ENCODE measurements around the gene TNS3. TPM values are rescaled to one million over a fixed set of nuclear protein-coding genes. Genes with fewer than 3 reads are reported as not detected.

Gene TNS3
- total RNA-seq, 1 donor from 2014 or later = 42.4 TPM

- intact Hi-C loops (cut with micrococcal nuclease) = no loop called here
Observed at GRCh38 chr7:47584536-47584895, 2.6 kb upstream of the TNS3 start.

GRCh38 chr7:47583739-47584535, 2.0 kb upstream of the TNS3 start:
- DNase-seq (no peak), ATAC-seq (no peak)
- intact Hi-C loops (cut with micrococcal nuclease) = no loop called here

More at GRCh38 chr7:47584536-47584895, 2.6 kb upstream of the TNS3 start:
- DNase-seq (no peak), ATAC-seq (no peak)

DNA sequence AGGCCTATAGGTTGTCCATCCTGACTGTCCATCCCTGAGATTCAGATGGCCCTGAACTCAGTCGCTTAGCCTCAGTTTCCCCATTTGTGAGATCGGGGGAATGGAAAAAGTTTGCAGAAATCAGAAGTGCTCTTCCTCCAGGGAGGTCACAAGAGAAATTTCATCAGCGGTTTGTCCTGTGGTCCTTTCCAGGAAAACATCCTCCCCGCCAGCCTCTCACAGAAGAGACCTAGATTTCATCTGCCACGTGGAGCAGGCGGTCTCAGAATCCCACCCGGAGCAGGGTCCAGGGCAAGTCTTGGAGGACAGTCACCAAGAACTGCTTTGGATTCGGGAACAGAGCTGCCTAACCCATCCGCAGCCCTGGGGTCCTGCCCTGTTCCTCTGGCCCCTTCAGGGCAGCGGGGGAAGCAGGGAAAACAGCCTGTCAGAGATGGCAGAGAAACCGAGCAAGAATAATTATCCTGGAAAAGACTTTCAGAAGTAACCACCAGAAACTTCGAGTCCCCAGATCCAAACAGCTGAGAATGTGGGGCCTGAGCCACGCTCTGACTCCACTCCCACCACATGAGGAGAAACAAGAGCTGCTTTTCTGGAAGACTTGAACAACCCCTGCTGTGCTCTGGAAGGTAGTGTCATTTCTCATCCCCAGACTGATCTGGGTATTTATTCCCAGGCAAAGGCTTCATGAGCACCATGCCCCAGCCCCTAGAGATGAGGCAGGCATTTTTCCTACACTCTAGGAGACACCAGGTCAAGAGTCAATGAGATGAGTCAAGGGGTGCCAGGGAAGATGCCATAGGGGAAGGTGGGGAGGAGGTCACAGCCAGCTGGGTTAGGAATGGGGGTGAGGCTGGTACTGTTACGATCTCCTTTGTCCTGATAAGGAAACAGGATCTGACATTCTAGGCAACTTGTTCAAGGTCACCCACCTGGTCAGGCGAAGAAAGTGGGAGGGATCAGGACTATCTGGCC, 1.1 kb upstream of the TNS3 start:
- intact Hi-C loops (cut with micrococcal nuclease) = no loop called here
- peak; percentile 25 for ATAC-seq
- DNase-seq = peak; percentile 44

GRCh38 chr7:47581438-47581803, 490 bp downstream of the TNS3 start:
- DNase-seq = peak; percentile 57
- intact Hi-C loops (cut with micrococcal nuclease) = no loop called here
- peak; percentile 41 for ATAC-seq

DNA sequence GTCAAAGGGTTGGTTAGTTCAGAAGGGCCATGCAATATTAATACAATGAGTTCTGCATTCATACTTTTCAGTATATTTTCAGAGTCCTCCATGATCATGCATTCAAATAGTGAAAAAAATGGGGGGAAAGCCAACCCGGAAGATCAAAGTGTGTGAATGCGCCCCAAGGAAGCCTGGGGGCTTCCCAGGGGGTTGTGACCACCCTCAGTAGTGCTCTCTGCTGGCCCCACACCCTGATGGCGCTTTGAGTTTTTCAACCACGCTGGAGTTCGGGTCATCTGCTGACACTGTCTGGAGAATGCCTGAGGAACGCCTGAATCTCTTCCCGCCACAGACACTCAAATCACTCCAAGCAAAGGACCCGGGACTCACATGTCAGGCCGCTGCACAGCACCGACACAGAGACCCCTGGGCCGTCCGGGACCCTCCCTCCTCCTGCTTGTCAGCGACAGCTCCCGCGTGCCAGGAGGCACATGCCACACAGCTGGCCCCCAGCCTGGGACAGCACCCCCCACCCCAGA, 1.0 kb downstream of the TNS3 start:
- no peak for DNase-seq
- intact Hi-C loops (cut with micrococcal nuclease) = no loop called here
- peak; percentile 8 for ATAC-seq

DNA sequence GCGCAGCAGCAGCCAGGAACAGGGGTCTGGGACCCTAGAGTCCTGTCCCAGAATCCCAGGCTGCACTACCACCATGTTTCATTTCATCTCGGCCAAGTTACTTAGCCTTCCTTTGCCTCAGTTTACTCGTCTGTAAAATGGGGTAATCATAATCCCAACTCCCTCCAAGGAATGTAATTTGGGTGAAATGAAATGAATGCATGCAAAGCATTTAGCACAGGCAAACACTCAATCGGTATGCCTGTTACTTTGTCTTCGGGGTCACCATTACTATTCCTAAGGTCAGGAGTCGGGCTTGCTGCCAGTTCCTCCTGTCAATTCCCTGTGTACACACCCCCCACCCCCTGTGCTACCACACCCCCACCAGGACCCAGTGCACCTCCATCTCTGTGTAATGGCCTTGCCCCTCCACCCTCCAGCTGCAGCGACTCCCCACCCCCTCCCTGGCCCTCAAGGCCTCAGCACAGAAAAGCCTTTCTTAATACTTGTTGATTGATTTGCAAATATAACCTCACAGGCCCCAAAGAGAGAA, 1.7 kb downstream of the TNS3 start:
- DNase-seq (no peak), ATAC-seq (no peak)
- intact Hi-C loops (cut with micrococcal nuclease) = no loop called here

GRCh38 chr7:47579458-47579857, 2.5 kb downstream of the TNS3 start:
- DNase-seq (no peak), ATAC-seq (no peak)
- intact Hi-C loops (cut with micrococcal nuclease) = no loop called here

- no peak for DNase-seq
- peak; percentile 3 for ATAC-seq
- intact Hi-C loops (cut with micrococcal nuclease) = no loop called here
Observed at GRCh38 chr7:47578579-47579270, 3.2 kb downstream of the TNS3 start.

DNA sequence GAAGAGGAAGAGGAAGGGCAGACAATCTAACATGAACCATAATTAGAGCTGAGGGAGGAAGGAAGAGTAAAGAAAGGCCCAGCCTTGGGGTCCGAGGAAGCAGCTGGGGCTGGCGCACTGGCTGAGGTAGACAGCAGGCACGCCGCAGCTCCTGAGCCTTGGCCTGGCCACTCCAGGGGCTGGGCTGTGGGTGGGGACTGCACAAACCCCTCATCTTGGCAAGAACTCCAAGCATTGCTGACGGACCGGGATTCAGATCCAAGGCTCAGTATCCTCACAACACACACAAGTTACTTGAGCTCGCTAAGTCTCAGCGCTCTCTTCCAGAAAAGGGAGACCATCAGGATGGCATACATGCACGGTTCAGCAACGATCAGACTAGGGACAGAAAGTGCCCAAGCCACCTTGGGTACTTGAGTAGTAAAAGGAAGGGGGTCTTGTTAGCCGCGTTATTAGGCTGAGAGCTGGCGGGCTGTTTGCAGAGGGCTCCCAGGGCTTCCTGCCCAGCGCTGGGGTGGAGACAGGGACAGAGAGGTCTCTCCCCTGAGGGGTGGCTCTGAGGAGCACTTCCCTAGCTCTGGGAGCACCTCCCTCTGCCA, 4.5 kb downstream of the TNS3 start:
- ATAC-seq = peak; percentile 39
- intact Hi-C loops (cut with micrococcal nuclease) = no loop called here

GRCh38 chr7:47576866-47577306, 5.0 kb downstream of the TNS3 start:
- DNase-seq (peak; percentile 44), ATAC-seq (no peak)
- intact Hi-C loops (cut with micrococcal nuclease) = no loop called here

More for the DNA sequence above, 4.5 kb downstream of the TNS3 start:
- peak; percentile 73 for DNase-seq

DNA sequence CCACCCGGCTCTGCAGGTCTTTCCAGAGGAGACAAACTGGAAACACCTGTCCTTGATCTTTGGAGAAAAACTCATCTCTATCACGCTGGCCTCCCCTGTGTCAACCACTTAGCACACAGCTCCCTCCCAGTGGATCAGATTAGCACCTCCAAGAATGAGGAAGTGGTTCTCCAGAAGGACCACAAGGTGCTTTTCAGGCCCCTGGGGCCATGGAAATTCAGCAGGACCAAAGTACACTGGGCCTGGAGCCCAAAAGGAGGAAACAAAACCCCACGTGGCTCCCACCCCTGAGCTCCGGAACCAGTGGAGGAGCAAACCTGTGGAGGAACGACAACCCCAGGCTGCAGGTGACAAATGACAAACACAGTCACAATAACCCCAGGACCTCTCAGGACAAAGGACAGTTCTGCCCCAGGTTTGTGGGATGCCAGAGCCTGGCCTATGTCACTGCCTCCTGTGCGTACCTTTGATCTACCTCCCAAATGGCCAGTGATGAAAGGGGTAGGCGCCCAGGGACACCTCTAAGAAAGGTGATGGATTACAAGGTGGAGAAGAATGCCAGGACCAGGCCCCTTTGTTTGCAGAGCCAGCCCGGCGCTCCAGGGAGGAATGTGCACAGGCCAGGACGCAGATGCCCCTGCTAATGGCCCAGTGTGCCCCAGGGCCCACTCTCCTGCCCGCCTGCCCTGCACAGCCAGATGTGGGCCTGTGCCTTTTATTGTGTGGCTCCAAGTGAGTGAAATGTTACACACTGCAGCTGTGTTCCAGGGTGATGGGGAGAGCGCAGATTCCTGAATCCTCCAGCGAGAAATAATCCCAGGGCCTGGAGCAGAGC, 5.7 kb downstream of the TNS3 start:
- DNase-seq (peak; percentile 83), ATAC-seq (peak; percentile 72)
- intact Hi-C loops (cut with micrococcal nuclease) = no loop called here

GRCh38 chr7:47574482-47575329, 7.2 kb downstream of the TNS3 start:
- DNase-seq (no peak), ATAC-seq (no peak)
- intact Hi-C loops (cut with micrococcal nuclease) = no loop called here

DNA sequence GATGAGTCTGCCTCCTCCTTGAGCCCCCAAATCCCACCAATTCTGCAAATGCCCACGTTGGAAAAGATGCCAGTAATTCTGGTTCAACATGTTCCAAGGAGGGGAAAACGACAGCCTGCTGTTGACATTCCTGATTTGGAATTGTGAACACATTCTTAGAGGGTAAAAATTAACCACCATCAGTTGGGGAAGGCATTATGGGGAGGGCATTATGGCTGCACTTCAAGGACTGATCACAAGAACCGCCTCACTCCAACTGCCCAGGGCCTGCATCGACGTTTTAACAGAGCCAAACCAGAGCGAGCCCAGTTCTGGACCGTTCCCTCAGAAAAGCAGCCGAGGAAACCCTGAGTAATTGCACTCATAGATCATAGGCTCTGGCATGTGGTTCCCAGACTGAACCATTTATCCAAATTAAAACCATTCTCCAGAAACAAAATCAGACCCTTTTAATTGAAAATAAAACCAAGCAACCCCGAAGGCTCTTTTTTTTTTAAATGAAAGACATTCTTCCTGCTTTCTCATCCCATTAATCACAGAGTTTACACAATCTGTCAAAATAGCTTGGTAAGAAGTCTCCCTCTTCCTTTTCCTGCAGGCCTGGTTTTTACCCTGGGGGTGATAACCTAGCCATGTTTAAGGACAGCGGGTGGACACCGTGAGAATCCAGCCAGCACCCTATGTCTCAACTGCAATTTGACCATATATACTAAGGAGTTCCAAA, 8.0 kb downstream of the TNS3 start:
- DNase-seq (no peak), ATAC-seq (no peak)
- intact Hi-C loops (cut with micrococcal nuclease) = no loop called here

DNA sequence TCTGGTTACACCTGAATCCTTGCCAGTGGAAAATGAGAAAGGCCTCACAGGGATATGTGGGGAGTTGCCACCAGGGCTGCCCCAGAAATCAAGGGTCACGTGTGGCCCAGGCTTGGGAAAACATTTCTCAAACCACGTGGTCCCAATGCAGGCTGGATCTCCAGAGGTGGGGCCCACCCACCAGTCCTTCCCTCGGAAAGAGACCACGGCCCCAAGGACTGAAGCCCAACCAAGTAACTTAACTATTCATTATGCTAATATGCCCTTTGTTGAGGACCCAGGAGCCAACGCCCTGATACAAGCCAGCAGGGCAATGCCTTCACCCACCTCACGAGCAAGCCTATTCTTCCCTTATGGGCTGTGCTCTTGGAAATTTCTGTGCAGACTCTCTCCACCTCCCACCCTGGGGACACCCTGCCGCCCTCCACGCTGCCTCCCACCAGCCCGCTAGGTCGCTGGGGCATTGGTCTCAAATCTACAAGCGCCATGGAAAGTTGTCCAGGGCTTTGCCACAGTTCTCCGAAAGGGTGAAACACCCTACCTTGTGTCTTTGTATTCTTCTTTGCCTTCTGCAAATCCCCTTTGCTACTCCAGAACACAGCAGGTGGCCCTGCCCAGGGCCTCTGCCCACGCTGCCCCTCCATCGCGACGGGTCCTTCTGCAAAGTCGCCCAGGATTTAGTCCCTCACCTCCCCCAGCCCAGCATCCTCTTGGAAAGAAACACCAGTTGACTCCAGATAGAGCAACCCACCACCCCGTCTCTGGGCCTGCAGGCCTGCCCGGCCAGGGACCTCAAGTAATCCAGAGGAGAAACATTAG, 8.8 kb downstream of the TNS3 start:
- ATAC-seq (no peak), DNase-seq (no peak)
- intact Hi-C loops (cut with micrococcal nuclease) = no loop called here

DNA sequence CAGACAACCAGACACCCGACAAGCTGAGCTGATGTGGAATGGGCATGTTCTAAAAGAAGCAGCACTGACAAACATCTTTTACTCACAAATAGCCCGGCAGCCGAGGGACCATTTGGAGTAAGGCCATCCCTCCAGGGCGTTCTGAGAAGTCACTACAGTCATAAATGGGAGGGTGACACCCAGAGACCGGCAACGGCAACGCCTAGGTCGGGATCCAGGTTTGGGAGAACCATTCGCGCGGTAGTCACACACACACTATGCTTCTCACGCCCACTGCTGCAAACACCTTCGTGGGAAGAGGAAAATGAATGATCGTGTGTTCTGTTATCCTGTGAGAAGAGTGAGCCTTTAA, 9.8 kb downstream of the TNS3 start:
- DNase-seq = no peak
- intact Hi-C loops (cut with micrococcal nuclease) = no loop called here
- ATAC-seq = peak; percentile 29

Measured in left ventricle myocardium superior (tissue), 1 donor.